PC-9 (cell line): ENCODE data around the gene BFSP2. TPM values are rescaled to one million over a fixed set of nuclear protein-coding genes. Genes with fewer than 3 reads are reported as not detected.
"Not testable (repeated sequence)": the region's sequence is repeated elsewhere in the genome, so short reads cannot be mapped to it uniquely, and the experiment has no call there.

Source experiments
- BruUV-seq: library from RNA; stranded (reverse); fragments of 400-500 nt; replicated peaks from 2 replicates; lab custom pipeline; 2021; lab: Mats Ljungman, UMichigan
- CTCF ChIA-PET: fragments of 300-600 bp; sonication (Branson Sonifier 250); formaldehyde crosslinking; loops from one replicate; lab custom pipeline; 2022; ENCODE audit warnings: antibody characterized with exemption; lab: Charles Lee
- POLR2A ChIA-PET: fragments of 300-600 bp; sonication (Branson Sonifier 250); formaldehyde crosslinking; loops from one replicate; lab custom pipeline; 2022; ENCODE audit warnings: antibody characterized with exemption; ENCODE audit not compliant: unreplicated experiment; lab: Charles Lee
- DNase-seq, 2 experiments: peaks; one replicate each; pipeline versions ENCODE4 v3.0.0 to v3.0.0-alpha.2; 2015 to 2022; ENCODE audit warnings: mixed read lengths in 1 of 2
- H2AFZ ChIP-seq: fragments of 200-600 bp; sonication (generic); 2 replicates; pipeline ENCODE4 v1.8.1; 2017; ENCODE audit warnings: antibody characterized with exemption
- H3F3A ChIP-seq: fragments of 200-600 bp; sonication (generic); 2 replicates; pipeline ENCODE4 v1.8.1; 2017; ENCODE audit warnings: antibody characterized with exemption, mild to moderate bottlenecking, low read depth; ENCODE audit not compliant: insufficient read depth
- H3K27ac ChIP-seq: fragments of 200-600 bp; sonication (generic); 2 replicates; pipeline ENCODE4 v1.6.1; 2016; ENCODE audit warnings: mixed run types
- H3K27me3 ChIP-seq: fragments of 200-600 bp; sonication (generic); 2 replicates; pipeline ENCODE4 v1.6.1; 2016; ENCODE audit warnings: low read depth, mixed run types; ENCODE audit not compliant: insufficient read depth
- H3K36me3 ChIP-seq: fragments of 200-600 bp; sonication (generic); 2 replicates; pipeline ENCODE4 v1.6.1; 2016; ENCODE audit warnings: low read depth, mixed run types
- H3K4me1 ChIP-seq: fragments of 200-600 bp; sonication (generic); replicated peaks from 2 replicates; pipeline ENCODE4 v1.6.1; 2016; ENCODE audit warnings: mixed run types; ENCODE audit not compliant: insufficient read depth
- H3K4me2 ChIP-seq: fragments of 200-600 bp; sonication (generic); 2 replicates; pipeline ENCODE4 v1.6.1; 2017; ENCODE audit warnings: mixed run types
- H3K4me3 ChIP-seq: fragments of 200-600 bp; sonication (generic); 2 replicates; pipeline ENCODE4 v1.6.1; 2016; ENCODE audit warnings: mixed run types
- H3K79me2 ChIP-seq: fragments of 200-600 bp; sonication (generic); 2 replicates; pipeline ENCODE4 v1.6.1; 2017; ENCODE audit warnings: low read depth, mixed run types
- H3K9me2 ChIP-seq: fragments of 200-600 bp; sonication (generic); 2 replicates; pipeline ENCODE4 v1.8.1; 2017; ENCODE audit warnings: mild to moderate bottlenecking; ENCODE audit not compliant: insufficient read depth
- H3K9me3 ChIP-seq: fragments of 200-600 bp; sonication (generic); 2 replicates; pipeline ENCODE4 v1.8.1; 2016; ENCODE audit warnings: low read depth; ENCODE audit not compliant: insufficient read depth
- H4K20me1 ChIP-seq: fragments of 200-600 bp; sonication (generic); 2 replicates; pipeline ENCODE4 v1.8.1; 2017; ENCODE audit not compliant: insufficient read depth
- EZH2 ChIP-seq: fragments of 200-600 bp; sonication (generic); IDR thresholded peaks from 2 replicates; pipeline ENCODE4 v1.8.0; 2017; ENCODE audit warnings: antibody characterized with exemption, low read depth
- intact Hi-C: fragments of 100-400 bp; cut with micrococcal nuclease; formaldehyde crosslinking; loops from one replicate; pipeline ENCODE4 v1.10.0; 2022; ENCODE audit not compliant: unreplicated experiment
- total RNA-seq: library from RNA; stranded (reverse); gene quantifications from 2 replicates; pipeline ENCODE4 v1.2.3, GENCODE V29; 2021
- TF ChIP-seq, protein P1 (sequence below): fragments of 200-600 bp; sonication (generic); conservative IDR thresholded peaks from 2 replicates; pipeline ENCODE4 v1.6.1; 2017; ENCODE audit warnings: mixed run types, antibody characterized with exemption, mild to moderate bottlenecking, moderate library complexity

BFSP2 gene
- total RNA-seq, 1 experiment from 2014 or later, result not detected

DNA sequence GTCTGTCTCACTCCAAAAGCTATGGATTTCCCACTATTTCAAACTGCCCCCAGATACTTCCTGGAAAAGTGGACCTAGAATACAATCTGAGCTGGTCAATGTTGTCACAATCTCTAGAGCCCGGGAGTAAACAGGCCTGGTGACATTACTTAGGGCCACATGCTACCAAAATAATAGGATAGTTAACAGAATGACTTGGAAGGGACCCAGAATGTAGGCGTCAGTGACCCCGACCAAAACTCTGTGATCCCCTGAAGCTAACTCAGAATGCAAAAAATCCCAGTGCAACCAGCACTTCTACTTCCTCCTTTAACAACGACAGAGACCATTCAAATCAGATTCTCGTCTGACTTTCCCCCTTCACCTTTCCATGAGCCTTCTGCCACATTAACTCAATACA lies 122.1 kb downstream of the BFSP2 start:
- no peak for DNase-seq
- Histone ChIP-seq H3K9me3 (no peaks in the 10 kb centered on the region), H3K36me3 (no peaks in the 10 kb centered on the region), H3K27me3 (no peaks in the 10 kb centered on the region), H3K4me3 (no peak overlapping the region), H3K4me1 (no peaks in the 10 kb centered on the region), H3K27ac (no peak overlapping the region), H2AFZ (no peak overlapping the region), H3F3A (no peaks in the 10 kb centered on the region), H3K79me2 (no peaks in the 10 kb centered on the region), H3K4me2 (no peak overlapping the region), H3K9me2 (no peaks in the 10 kb centered on the region), H4K20me1 (no peaks in the 10 kb centered on the region)
- no peak for TF ChIP-seq EZH2
- TF ChIP-seq, protein P1, sequence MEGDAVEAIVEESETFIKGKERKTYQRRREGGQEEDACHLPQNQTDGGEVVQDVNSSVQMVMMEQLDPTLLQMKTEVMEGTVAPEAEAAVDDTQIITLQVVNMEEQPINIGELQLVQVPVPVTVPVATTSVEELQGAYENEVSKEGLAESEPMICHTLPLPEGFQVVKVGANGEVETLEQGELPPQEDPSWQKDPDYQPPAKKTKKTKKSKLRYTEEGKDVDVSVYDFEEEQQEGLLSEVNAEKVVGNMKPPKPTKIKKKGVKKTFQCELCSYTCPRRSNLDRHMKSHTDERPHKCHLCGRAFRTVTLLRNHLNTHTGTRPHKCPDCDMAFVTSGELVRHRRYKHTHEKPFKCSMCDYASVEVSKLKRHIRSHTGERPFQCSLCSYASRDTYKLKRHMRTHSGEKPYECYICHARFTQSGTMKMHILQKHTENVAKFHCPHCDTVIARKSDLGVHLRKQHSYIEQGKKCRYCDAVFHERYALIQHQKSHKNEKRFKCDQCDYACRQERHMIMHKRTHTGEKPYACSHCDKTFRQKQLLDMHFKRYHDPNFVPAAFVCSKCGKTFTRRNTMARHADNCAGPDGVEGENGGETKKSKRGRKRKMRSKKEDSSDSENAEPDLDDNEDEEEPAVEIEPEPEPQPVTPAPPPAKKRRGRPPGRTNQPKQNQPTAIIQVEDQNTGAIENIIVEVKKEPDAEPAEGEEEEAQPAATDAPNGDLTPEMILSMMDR, result no peak
- ChIA-PET CTCF (no interaction called here), POLR2A (interaction anchor here (0.5 kb wide), 1 partner anchor 12 kb away, joined by 9 read pairs; no protein-coding TSS in a partner anchor)
- intact Hi-C loops, result no loop called here
- no TSS peak for BruUV-seq

DNA sequence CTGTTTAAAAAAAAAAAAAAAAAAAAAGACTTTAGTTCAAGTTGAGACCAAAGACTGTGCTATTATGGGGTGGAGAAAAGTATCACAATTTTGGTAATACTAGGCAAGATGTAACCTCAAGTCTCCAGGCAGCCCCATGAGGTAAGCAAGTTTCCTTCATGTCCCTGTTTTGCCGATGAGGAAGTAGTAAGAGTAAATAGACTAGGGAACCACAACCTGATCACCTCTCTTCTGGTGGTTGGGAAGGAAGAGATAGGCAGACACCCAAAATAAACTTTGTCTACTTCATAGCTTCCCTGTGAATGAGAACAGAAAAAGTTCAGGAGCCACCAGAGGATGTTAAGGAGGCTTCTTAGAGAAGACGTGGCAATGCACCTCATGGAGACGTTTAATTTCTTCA lies 123.9 kb downstream of the BFSP2 start:
- H3F3A ChIP-seq, H3K4me1 ChIP-seq, H4K20me1 ChIP-seq, H2AFZ ChIP-seq, CTCF ChIA-PET, H3K4me3 ChIP-seq, H3K9me2 ChIP-seq, BruUV-seq, intact Hi-C loops, H3K27ac ChIP-seq, H3K36me3 ChIP-seq, H3K79me2 ChIP-seq, H3K4me2 ChIP-seq, H3K27me3 ChIP-seq, H3K9me3 ChIP-seq: not testable (repeated sequence)
- DNase-seq, result peak in 1 of 2 experiments; percentile 72
- POLR2A ChIA-PET, result interaction anchor here (0.6 to 1.3 kb wide), 2 partner anchors 44 to 49 kb away, joined by 3 to 4 read pairs; no protein-coding TSS in a partner anchor

Other genes with a start within 250 kb of the BFSP2 start
- gene CDV3, start 173.6 kb downstream of the BFSP2 start, total RNA-seq, result 178 and 193 TPM in 2 replicates